NCI-H146 treated with DMSO at 0.1 percent for 48 hours (cell line): Measurements from ENCODE around the gene RAB11FIP4.
A peak's percentile ranks its signal among the peaks of the same experiment; 100 is the strongest.

ENCODE experiments used
- DNase-seq: peaks from one replicate; lab custom pipeline; 2025; ENCODE audit not compliant: unreplicated experiment; lab: John Stamatoyannopoulos, UW

The RAB11FIP4 gene

DNA sequence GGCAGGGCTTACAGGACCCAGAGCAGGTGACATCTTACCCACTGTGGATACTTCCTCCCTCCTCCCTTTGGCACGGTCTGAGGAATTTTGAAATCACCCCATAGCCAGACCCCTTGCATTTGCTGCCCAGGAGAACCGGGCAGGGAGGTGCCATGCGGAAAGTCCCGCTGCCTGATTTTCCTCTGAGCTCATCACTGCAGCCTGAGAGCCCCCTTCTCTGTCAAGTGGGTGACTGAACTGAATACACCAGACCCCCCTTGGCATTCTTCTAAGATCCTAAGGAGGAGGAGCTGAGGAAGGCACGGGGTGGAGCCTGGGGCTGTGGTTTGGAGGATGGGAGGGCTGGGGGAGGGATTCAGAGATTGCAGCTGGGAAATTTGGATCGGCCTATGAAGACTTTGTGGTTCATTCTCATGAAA lies 173.4 kb downstream of the RAB11FIP4 start:
- DNase-seq, result no peak

DNA sequence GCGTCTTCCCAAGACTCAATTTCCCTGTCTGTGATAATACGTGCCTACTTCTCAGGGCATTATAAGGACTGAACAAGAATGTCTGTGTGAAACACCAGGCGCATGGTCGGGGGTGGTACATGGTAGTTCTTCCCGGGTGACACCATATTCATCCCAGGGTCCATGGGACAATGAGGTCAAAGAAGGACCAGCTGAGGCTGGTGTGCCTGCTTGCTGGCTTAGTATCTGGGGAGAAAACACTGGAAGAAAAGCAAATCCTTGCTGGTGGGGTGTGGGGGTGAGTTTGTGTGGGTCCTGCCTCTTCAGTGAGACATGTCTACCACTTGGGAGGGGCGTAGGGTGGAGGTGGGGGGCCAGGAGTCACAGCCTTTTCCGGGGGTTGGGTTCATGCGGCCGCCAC lies 174.2 kb downstream of the RAB11FIP4 start:
- DNase-seq, result no peak

DNA sequence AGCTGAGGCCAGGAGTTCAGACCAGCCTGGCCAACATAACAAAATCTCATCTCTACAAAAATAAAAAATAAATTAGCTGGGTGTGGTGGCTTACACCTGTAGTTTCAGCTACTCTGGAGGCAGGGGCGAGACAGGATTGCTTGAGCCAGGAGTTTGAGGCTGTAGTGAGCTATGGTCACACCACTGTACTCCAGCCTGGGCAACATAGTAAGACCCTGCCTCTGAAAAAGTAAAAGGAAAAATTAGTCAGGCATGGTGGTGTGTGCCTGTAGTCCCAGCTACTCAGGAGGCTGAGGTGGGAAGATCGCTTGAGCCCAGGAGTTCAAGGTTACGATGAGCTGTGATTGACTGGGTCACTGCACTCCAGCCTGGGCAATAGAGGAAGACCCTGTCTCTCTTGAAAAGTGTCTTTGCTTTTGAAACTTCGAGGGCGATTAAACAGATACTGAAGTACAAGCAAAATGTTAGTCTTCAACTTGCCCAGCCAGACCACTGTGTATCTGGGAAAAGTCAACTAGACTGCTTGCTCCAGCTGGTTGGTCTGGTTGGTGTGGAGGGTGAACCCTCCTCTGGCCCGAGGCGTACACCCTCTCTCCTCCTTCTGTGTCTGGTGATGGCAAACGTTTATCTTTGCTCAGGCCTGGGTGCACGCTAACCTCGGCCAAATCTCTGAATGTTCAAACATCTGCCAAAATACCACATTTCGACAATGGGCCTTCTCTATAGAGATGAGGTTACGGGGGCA lies 174.9 kb downstream of the RAB11FIP4 start:
- DNase-seq, result no peak

GRCh38 chr17:31566992-31567373 lies 175.5 kb downstream of the RAB11FIP4 start:
- no peak for DNase-seq

- DNase-seq, result no peak
Observed at GRCh38 chr17:31568121-31568520, 176.6 kb downstream of the RAB11FIP4 start.

DNA sequence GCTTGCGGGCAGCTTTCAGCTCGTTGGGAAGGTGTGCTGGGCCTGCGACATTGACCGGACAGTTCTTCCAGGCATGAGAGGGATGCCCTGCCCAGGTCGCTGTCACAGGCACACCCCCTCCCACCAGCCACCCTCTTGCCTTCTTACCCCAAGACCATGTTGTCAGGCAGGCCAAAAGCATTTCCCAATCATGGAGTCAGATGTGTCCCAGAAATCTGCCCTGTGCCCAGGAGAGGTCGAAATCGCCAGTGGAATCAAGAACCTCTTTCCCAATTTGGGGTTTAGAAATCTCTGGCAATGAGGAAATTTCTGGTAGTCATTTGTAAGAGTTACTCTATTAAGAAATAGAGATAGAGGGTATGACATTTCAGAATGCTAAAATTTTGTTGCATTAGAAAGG lies 177.1 kb downstream of the RAB11FIP4 start:
- DNase-seq, result no peak

GRCh38 chr17:31570231-31570630 lies 178.8 kb downstream of the RAB11FIP4 start:
- no peak for DNase-seq

DNA sequence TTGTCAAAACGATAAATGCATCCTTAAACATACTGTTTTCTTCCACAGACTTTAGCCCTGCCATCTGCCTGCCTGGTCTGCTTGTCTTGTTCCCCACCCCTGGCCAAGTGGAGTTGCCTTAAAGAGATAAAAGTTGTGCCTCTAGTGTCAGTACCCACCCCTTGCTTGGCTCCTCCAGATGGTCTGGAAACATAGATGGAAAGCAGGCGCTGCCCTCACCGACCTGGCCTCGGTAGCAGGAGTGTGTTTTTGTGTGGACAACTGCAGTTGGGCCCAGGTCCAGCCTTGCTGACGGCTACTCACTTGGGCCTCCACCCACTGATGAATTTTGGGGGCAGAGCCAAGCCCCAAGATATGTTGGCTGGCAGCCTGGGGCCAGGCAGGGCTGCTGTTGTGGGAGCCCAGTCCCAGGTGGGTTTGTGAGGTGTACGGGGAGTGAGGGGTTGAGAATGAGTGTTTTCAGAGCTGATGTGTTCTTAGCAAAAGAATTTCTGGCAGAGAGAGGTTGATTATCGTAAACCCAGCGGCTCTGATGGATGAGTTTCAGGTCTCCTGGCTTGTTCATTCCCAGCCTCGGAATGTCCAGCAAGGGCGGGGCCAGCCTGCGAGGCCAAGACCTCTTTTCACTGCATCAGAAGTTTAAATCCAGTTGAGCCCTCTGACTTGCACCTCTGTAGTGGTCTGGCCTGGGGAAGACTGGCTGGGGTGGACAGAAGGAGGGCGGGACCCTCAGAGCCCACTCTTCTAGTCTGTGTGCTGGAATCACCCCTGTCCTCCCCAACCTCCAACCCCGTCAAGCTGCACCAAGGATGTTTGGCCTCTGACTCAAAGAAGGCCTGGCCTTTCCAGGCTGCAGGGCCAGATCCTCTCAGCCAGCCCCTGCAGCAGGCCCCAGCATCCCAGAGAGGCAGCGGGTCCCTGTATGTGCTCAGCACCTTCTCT lies 179.7 kb downstream of the RAB11FIP4 start:
- no peak for DNase-seq

DNA sequence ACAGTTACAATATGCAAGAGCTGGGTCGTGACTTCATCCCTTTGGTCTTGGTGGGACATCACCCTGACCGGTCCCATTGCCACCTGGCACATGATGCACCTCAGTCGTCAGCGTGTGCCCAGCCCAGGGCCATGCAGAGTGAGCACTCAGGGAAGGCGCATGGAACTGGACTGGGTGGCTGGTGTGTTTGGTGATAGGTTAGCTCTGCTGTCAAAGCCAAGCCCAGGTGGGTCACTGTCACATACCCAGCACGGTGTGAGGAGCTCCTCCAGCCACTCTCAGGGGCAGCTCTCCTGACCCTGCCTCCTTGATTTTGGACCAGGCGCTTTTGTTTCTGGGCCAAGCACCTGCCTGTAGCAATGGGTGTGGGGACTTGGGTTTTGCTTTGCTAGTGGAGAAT lies 180.9 kb downstream of the RAB11FIP4 start:
- no peak for DNase-seq

- no peak for DNase-seq
Observed at GRCh38 chr17:31573047-31573446, 181.6 kb downstream of the RAB11FIP4 start.

DNA sequence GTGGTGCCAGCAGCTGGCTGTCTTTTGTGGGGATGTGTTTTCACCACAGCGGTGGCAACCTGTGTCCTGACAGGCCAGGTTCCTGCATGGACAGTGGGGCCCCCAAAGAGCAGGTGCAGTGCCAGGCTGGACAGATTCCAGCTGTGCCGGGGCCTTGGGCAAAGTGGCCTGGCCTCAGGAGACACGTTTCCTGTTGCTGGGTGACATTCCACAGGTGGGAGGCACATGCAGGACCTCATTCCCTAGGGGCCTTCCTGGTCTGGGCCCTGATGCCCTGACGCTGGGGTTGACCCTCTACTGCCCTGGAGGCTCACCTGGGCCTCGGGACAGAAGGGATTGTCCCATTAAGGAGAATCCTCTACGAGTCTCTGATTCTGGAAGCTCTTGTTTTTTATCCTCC lies 182.4 kb downstream of the RAB11FIP4 start:
- no peak for DNase-seq

DNA sequence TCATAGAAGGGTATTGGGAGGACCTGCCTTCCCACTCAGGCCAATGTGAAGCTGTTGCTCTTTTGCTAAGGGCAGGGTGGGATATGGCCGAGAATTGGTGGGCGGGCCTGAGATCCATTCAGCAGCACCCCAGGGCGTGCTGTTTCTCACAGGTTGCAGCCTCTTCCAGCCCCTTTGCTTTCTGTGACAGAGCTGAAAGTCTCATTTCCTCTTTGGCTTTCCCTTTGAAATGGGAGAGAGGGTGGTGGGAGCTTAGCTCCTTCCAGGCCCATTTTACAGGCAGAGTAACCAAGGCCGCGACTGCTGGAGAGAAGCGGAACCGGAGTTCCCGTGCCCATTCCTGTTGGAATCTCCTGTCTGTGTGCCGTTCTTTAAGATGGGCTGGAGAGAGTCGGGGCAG lies 183.0 kb downstream of the RAB11FIP4 start:
- DNase-seq, result no peak

DNA sequence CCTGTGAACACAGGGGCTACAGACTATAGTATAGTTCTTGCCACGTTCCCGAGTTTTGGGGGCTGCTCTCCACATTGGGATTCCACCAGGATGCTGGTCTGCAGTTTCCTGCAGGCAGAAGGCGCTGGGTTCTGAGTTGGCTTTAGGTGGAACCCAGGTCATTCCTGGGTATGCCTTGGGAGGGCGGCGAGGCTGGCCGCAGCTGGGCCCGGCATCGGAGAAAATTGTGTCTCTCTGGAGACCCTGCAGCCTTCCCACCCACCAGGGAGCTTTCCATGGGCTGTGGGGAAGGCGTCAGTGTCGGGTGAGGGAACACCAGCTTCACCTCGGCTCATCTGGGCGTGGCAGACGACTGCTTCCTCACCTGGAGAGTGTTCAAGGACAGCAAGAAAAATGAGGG lies 183.6 kb downstream of the RAB11FIP4 start:
- no peak for DNase-seq

DNA sequence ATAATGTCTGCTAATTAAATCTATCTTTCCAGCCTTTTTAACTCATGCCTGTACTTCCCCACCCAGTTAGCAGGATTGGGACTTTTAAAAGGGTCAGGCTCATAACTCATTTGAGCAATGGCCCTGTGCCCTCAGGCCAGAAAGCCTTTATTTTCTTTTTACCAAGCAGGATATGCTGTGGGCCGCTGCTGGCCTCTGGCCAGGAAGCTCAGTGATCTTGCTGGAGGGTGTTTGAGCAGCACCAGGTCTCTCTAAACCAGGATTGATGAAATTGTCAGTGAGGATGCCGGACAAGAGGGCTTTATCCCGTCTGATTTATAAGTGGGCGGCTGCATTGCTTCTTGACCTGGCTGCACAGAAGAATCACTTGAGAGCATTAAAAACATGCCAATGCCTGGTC lies 187.8 kb downstream of the RAB11FIP4 start:
- DNase-seq, result peak; percentile 79

DNA sequence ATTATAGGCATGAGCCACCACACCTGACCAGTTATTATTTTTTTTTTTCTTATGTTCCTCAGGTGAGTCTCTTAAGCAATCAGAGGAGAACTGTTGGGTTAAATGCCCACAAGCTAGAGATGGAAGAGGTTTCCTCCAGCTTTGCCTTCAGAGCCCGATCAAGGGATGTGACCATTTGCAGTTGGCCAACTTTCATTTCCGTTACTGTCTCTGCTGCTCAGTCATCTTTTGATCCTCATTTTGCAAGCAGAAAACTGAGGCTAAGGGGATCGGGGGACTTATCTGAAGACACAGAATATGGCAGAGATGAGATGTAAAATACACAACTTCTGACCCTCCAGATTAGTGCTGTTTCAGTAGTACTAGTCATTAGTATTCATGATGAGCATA lies 188.8 kb downstream of the RAB11FIP4 start:
- DNase-seq, result no peak

GRCh38 chr17:31580706-31581490 lies 189.4 kb downstream of the RAB11FIP4 start:
- no peak for DNase-seq

- no peak for DNase-seq
Observed at GRCh38 chr17:31581491-31581890, 190.0 kb downstream of the RAB11FIP4 start.

GRCh38 chr17:31582151-31582907 lies 190.9 kb downstream of the RAB11FIP4 start:
- DNase-seq, result no peak

DNA sequence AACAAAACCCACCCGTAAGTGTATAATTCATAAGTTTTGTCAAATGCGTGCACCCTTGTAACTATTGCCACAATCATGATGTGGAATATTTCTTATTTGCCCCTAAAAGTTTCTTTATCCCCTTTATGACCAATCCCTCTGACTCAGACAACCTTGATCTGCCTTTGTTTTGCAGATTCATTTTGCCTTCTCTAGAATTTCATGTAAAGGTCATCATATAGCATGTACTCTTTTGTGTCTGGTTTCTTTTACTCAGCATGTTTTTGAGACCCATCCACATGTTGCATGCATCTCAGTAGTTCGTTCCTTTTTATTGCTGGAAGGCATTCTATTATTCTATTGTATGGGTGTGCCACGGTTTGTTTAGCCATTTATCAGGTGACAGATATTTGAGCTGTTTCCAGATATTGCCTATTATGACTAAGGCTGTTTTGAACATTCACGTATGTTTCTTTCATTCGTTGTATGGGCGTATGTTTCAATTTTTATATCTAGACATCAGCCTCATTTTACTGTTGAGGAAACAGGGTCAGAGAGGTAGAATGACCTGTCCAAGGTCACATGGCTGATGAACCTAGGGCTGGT lies 192.4 kb downstream of the RAB11FIP4 start:
- DNase-seq, result peak; percentile 27
